Suppressor macrophage treated with lipopolysaccharide for 4 hours (primary cell): ENCODE data around the gene CMKLR1.

Experiments used
- DNase-seq: peaks from one replicate; pipeline ENCODE4 v3.0.0-alpha.2; 2020

CMKLR1 gene

DNA sequence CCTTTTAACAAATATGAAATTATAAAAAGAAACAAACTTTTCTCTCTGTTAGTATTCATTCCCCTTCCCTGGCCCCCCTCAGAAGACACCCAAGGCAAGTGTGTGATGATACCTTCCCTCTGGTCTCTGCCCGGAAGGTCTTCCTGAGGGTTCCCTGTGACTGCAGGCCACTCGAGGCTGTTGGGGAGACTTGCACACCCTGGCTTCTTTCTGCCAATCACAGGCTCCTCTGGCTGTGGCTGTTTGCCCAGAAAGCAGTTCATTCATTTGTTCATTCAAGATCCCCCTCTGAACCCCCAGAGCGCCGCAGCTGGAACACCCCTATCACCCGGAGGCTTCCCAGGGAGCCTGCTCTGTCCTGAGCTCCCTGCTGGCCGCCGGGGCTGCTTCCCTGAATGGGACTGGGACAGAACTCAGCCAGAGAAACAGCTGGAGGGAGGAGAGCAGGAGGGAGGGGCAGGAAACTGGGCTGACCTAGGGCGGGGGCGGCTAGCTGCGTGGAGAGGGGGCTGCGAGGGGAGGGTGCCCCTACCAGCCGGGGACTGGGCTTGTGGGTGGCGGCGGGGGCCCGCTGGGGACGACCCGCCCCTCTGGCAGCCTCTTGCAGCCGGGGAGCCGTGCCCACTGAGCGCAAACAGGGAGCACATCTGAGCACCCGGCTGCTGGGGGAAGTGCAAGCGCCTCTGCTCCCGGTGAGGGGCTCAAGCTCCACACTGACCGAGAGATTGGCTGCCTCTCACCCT, at the start of gene CMKLR1:
CMKLR1 (minus strand) TSS at position 397 of the 743 bp plus-strand sequence. CDS start 45,720 bp downstream, outside the sequence.
- peak; percentile 61 for DNase-seq

GRCh38 chr12:108387771-108388170, 48.7 kb upstream of the CMKLR1 start:
- no peak for DNase-seq

DNA sequence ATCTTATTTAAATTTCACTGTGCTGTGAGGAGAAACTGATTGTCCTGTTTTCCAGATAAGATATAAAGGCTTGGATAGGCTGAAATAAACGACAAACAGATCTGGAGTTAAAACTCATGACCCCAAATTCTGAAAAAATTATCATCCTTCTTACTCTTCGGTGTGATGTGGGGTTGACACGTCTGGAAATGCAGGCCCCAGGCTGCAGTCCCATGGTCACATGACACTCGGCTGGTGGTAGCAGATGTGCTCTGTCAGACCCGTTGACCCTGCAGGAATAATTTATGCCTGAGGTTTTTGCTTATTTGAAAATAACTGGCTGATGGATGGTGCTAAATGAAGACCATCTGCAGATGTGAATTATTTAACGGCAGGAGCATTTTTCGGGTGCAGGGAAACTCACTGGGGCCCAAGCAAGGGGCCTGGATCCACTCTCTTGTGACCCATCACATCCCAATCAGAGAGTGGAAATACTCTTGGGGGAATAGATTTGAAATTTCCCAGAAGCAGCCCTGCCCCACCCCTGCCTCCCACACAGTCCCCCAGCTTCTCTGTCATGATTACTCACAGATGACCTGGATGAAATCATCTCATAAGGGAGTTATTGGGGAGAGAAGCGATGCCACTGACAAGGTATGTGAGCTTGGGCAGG, 47.7 kb upstream of the CMKLR1 start:
- no peak for DNase-seq

DNA sequence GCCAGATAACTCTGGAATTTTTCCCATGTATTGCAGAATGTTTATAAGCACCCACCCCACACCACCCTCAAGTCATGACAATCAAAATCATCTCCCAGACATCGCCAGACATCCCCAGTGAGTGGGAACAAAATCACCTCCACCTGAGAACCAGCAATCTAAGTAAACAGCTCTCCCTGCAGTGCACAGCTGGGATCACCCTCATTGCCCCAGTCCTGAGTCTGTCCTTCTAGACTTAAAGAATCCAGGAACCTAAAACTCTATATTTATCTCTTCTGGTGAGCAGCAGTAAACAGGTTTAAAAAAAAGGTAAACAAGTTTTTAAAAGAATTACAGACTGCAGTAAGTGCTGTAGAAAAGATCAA, 43.3 kb upstream of the CMKLR1 start:
- DNase-seq: no peak

DNA sequence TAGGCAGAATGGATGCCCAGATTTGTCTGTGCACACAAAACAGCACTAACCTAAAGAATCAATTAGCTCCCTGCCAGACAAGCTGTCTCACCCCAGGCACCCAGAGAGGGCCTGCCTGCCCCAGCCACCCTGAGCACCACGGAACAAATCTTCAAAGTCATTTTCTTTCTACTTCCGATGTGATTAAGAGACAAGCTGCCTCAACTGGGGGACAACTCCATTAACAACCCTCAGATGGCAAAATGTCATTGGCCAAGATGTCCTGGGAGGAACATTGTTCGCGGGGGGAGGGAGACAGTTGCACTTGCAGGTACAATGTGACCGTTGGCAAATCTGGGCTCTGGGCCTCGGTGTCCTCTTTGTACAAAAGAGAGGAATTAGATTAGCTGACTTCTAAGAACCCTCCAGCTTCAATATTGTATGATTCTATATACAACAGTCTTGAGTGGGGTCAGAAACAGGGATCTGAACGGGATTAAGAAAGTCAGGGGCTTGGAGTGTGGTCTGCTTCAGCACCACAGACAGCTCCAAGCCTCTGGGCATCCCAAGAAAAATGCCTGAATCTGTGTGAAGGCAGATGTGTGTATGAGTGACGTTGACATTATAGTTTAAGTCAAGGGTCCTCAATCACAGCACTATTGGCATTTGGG, 42.8 kb upstream of the CMKLR1 start:
- DNase-seq: peak; percentile 21

- DNase-seq: no peak
Observed at GRCh38 chr12:108380382-108380781, 41.3 kb upstream of the CMKLR1 start.

DNA sequence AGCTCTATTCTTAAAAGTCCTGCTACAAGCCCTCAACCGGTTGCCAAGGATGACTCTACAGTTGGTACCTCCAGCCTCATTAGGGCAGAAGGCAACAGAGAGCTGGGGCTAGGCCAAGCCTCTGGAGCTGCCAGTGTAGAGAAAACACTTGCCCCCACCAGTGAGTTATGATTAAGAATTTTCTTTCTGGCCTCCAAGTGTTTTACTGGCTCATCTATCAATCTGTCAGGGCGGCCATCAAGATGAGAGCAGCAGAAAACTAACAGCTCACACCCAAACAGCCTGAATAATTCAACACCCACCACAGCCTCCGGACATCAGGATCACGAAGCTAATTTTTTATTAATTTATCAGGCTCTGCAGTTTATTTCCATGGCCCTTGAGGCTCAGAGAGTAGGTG, 40.7 kb upstream of the CMKLR1 start:
- DNase-seq: no peak

DNA sequence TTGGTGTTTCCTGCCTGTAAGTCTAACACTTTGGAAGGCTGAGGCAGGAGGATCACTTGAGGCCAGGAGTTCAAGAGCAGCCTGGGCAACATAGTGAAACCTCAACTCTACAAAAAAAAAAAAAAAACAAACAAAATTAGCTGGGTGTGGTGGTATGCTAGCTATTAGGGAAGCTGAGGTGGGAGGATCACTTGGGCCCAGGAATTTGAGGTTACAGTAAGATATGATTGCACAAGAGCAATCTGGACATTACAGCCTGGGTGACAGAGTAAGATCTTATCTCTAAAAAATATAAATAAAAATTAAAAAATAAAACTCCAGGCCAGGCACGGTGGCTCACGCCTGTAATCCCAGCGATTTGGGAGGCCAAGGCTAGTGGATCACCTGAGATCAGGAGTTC, 39.8 kb upstream of the CMKLR1 start:
- no peak for DNase-seq

DNA sequence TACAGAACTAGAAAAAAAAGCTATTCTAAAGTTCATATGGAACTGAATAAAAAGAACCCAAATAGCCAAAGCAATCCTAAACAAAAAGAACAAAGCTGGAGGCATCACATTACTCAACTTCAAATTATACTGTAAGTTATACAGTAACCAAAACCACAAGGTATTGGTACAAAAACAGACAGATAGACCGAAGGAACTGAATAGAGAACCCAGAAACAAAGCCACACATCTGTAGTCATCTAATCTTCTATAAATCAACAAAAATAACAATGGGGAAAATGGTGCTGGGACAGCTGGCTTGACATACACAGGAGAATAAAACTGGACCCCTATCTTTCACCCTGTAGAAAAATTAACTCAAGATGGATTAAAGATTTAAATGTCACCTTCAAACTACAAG, 38.1 kb upstream of the CMKLR1 start:
- no peak for DNase-seq

DNA sequence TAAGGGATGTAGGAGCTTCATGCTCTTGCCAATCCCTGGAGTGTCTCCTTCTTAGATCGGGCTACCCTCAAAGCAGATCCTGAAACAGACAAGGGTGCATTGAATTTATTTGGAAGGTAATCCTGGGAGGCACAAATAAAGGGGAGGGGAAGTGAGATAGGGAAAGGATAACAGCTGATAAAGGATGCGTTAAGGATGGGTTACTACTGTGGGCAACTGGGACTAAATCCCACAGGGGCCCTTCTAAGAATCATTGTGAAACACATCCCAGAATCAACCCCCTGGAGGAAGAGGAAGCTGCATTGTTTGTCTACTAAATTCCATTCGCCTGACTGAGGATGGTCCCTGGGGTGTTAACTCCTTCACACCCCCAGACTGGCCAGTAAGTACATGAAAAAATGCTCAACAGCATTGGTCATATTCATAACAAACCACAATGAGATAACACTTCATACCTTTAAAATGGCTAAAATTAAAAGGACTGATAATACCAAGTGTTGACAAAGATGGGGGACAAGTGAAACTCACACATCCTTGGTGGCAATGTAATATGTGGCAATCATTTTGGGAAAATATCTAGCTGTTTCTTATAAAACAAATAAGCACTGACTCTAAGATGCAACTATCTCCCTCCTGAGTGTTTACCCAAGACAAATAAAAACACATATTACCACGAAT, 37.0 kb upstream of the CMKLR1 start:
- DNase-seq: no peak

- no peak for DNase-seq
Observed at GRCh38 chr12:108374596-108375320, 35.6 kb upstream of the CMKLR1 start.

DNA sequence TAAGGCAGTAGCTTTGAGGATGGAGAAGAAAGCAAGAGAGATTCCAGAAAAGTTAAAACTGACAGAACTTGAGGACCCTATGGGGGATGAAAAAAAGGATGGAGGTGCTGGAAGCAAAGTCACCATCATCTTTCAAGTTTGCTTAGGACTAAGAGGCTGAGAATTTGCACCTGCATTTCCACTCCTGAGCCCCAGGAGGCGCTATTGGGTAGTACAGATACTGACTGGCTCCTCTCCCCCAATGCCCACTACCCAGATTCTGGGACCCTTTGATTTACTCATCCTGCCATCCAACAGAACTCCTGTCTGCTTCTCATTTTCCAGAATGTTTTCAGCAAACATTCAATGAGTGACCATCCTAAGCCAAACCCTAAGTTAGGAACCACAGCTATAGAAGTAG, 34.0 kb upstream of the CMKLR1 start:
- no peak for DNase-seq

- DNase-seq: peak; percentile 23
Observed at GRCh38 chr12:108371801-108372344, 32.8 kb upstream of the CMKLR1 start.

- DNase-seq: no peak
Observed at GRCh38 chr12:108370415-108370814, 31.3 kb upstream of the CMKLR1 start.

GRCh38 chr12:108369736-108370396, 30.8 kb upstream of the CMKLR1 start:
- no peak for DNase-seq

DNA sequence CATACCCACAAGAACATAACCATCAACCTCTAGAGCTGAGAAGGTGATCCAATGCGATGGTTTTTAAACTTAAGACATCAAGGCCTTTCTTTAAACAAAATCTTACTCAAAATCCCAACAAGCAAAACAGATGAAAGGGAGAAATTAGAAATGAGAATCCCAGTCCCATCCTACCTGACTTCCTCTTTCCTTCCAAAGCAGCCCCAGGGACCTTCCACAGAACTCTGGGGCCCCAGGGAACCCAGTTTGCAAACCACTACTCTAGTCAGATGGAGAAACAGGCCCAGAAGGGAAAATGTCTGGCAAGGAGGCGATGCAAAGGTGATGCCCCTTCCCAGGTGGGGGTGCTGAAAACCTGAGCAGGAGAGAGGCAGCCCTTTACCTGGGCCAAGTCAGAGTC, 29.0 kb upstream of the CMKLR1 start:
- DNase-seq: no peak

GRCh38 chr12:108367436-108367835, 28.3 kb upstream of the CMKLR1 start:
- peak; percentile 87 for DNase-seq

- no peak for DNase-seq
Observed at GRCh38 chr12:108365324-108365723, 26.2 kb upstream of the CMKLR1 start.

- no peak for DNase-seq
Observed at GRCh38 chr12:108364879-108365278, 25.8 kb upstream of the CMKLR1 start.

DNA sequence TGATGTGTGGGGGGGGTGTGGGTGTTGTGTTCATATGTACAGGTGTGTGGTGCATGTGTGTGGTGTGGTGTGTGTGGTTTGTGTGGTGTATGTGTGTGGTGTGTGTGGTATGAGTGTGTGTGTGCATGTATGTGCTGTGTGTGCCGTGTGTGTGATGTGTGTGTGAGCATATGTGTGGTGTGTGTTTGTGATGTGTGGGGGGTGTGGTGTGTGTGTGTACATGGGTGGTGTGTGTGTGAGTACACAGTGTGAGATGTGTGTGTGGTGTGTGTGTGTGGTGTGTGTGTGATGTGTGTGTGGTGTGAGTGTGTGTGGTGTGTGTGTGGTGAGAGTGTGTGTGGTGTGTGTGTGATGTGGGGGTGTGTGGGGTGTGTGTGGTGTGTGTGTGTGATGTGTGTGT, 24.5 kb upstream of the CMKLR1 start:
- no peak for DNase-seq

GRCh38 chr12:108363165-108363564, 24.1 kb upstream of the CMKLR1 start:
- DNase-seq: no peak

DNA sequence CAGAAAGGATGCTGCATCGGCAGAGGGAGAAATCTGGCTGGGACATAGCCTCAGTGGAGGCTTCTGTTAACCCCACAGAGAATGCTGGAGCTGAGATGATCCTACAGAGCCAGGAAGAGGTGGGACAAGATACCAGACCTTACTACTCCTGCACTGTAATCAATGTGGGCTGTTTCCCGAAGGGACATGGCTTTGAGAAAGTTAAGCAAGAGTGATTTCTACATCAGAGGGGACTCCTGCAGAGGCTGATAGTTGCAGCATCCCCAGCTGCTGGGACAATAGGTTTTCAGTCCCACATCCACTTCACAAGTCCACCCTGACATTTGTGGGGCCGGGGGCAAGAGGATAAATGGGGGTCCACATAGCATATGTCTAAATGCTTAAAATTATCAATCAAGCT, 22.5 kb upstream of the CMKLR1 start:
- DNase-seq: no peak
